ENCODE measurements around the gene RAB44. TPM values are rescaled to one million over a fixed set of nuclear protein-coding genes. Genes with fewer than 3 reads are reported as not detected.

Gene RAB44
- total and polyA plus RNA-seq, 9 of the 15 experiments (the other 6 are each of a cell fraction or from before 2014, with no cell fraction given) = not detected

DNA sequence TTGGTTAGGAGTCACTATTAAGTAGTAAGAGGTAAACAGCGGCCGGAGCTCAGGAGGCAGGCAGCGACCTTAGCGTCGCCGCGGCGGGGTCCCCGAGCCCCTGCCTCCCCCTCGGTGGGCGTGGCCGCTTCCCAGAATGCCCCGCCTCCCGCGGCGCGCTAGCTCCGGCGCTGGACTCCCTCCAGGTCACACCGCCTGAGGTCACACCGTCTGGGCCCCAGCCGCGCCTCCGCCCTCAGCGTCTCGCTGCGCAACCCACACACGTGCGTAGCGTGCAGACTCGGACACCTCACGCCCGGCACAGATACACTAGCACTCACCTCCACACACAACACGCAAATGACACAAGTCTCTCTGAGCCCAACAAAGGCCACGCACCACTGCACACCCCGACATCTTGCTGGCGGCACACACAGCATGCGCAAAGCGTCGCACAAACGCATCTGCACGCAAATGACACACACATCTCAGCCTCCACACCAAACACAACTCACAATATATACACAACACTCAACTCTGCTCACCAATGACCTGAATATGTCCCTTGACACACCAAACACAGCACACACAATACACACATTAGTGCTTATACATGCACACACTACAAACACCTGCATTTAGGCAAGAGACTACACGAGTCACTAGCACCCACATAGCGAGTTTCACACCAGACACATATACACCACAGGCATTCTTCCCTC, 36.7 kb upstream of the RAB44 start (continued):
- TF ChIP-seq, protein P1, sequence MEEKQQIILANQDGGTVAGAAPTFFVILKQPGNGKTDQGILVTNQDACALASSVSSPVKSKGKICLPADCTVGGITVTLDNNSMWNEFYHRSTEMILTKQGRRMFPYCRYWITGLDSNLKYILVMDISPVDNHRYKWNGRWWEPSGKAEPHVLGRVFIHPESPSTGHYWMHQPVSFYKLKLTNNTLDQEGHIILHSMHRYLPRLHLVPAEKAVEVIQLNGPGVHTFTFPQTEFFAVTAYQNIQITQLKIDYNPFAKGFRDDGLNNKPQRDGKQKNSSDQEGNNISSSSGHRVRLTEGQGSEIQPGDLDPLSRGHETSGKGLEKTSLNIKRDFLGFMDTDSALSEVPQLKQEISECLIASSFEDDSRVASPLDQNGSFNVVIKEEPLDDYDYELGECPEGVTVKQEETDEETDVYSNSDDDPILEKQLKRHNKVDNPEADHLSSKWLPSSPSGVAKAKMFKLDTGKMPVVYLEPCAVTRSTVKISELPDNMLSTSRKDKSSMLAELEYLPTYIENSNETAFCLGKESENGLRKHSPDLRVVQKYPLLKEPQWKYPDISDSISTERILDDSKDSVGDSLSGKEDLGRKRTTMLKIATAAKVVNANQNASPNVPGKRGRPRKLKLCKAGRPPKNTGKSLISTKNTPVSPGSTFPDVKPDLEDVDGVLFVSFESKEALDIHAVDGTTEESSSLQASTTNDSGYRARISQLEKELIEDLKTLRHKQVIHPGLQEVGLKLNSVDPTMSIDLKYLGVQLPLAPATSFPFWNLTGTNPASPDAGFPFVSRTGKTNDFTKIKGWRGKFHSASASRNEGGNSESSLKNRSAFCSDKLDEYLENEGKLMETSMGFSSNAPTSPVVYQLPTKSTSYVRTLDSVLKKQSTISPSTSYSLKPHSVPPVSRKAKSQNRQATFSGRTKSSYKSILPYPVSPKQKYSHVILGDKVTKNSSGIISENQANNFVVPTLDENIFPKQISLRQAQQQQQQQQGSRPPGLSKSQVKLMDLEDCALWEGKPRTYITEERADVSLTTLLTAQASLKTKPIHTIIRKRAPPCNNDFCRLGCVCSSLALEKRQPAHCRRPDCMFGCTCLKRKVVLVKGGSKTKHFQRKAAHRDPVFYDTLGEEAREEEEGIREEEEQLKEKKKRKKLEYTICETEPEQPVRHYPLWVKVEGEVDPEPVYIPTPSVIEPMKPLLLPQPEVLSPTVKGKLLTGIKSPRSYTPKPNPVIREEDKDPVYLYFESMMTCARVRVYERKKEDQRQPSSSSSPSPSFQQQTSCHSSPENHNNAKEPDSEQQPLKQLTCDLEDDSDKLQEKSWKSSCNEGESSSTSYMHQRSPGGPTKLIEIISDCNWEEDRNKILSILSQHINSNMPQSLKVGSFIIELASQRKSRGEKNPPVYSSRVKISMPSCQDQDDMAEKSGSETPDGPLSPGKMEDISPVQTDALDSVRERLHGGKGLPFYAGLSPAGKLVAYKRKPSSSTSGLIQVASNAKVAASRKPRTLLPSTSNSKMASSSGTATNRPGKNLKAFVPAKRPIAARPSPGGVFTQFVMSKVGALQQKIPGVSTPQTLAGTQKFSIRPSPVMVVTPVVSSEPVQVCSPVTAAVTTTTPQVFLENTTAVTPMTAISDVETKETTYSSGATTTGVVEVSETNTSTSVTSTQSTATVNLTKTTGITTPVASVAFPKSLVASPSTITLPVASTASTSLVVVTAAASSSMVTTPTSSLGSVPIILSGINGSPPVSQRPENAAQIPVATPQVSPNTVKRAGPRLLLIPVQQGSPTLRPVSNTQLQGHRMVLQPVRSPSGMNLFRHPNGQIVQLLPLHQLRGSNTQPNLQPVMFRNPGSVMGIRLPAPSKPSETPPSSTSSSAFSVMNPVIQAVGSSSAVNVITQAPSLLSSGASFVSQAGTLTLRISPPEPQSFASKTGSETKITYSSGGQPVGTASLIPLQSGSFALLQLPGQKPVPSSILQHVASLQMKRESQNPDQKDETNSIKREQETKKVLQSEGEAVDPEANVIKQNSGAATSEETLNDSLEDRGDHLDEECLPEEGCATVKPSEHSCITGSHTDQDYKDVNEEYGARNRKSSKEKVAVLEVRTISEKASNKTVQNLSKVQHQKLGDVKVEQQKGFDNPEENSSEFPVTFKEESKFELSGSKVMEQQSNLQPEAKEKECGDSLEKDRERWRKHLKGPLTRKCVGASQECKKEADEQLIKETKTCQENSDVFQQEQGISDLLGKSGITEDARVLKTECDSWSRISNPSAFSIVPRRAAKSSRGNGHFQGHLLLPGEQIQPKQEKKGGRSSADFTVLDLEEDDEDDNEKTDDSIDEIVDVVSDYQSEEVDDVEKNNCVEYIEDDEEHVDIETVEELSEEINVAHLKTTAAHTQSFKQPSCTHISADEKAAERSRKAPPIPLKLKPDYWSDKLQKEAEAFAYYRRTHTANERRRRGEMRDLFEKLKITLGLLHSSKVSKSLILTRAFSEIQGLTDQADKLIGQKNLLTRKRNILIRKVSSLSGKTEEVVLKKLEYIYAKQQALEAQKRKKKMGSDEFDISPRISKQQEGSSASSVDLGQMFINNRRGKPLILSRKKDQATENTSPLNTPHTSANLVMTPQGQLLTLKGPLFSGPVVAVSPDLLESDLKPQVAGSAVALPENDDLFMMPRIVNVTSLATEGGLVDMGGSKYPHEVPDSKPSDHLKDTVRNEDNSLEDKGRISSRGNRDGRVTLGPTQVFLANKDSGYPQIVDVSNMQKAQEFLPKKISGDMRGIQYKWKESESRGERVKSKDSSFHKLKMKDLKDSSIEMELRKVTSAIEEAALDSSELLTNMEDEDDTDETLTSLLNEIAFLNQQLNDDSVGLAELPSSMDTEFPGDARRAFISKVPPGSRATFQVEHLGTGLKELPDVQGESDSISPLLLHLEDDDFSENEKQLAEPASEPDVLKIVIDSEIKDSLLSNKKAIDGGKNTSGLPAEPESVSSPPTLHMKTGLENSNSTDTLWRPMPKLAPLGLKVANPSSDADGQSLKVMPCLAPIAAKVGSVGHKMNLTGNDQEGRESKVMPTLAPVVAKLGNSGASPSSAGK (IDR thresholded peaks at IDR 0.05) = peak; percentile 95
- TF ChIP-seq, protein P2, sequence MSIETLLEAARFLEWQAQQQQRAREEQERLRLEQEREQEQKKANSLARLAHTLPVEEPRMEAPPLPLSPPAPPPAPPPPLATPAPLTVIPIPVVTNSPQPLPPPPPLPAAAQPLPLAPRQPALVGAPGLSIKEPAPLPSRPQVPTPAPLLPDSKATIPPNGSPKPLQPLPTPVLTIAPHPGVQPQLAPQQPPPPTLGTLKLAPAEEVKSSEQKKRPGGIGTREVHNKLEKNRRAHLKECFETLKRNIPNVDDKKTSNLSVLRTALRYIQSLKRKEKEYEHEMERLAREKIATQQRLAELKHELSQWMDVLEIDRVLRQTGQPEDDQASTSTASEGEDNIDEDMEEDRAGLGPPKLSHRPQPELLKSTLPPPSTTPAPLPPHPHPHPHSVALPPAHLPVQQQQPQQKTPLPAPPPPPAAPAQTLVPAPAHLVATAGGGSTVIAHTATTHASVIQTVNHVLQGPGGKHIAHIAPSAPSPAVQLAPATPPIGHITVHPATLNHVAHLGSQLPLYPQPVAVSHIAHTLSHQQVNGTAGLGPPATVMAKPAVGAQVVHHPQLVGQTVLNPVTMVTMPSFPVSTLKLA (conservative IDR thresholded peaks at IDR 0.05) = peak; percentile 68 to 87
- TF ChIP-seq DACH1 (IDR thresholded peaks at IDR 0.05; ENCODE audit: partially characterized antibody) = peak; percentile 3
- no peak for TF ChIP-seq TCF7L2 (IDR thresholded peaks at IDR 0.05; ENCODE audit: low read depth, low read length)
- peak; percentile 60 for TF ChIP-seq DPF2 (IDR thresholded peaks at IDR 0.05)
- peak; percentile 55; the same call in 1 of the 2 replicates for TF ChIP-seq JUN (IDR thresholded peaks at IDR 0.05; ENCODE audit: borderline replicate concordance, low read depth, low read length)
- 0 out of 2 replicates have a peak, but pooled peaks have one; percentile 80 for TF ChIP-seq JUN (CRISPR knock-in tag; IDR thresholded peaks at IDR 0.05; ENCODE audit: borderline replicate concordance)
- TF ChIP-seq, protein P3, sequence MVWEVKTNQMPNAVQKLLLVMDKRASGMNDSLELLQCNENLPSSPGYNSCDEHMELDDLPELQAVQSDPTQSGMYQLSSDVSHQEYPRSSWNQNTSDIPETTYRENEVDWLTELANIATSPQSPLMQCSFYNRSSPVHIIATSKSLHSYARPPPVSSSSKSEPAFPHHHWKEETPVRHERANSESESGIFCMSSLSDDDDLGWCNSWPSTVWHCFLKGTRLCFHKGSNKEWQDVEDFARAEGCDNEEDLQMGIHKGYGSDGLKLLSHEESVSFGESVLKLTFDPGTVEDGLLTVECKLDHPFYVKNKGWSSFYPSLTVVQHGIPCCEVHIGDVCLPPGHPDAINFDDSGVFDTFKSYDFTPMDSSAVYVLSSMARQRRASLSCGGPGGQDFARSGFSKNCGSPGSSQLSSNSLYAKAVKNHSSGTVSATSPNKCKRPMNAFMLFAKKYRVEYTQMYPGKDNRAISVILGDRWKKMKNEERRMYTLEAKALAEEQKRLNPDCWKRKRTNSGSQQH (CRISPR knock-in tag; IDR thresholded peaks at IDR 0.05) = peak; percentile 86; the same call in 1 of the 2 replicates

Measured in K562 (cell line).